ENCODE data around the gene EML1.

EML1 gene

GRCh38 chr14:99768381-99768780 is 24.8 kb upstream of the EML1 start:
- TF ChIP-seq CTCF (IDR thresholded peaks at IDR 0.05) (no peak), ZFX (IDR thresholded peaks at IDR 0.05; ENCODE audit: borderline replicate concordance) (no peak)
- no peak overlapping the region for H3K27ac ChIP-seq

GRCh38 chr14:99769123-99769522 is 24.1 kb upstream of the EML1 start:
- TF ChIP-seq CTCF (IDR thresholded peaks at IDR 0.05), result no peak
- no peak for TF ChIP-seq ZFX (IDR thresholded peaks at IDR 0.05; ENCODE audit: borderline replicate concordance)
- H3K27ac ChIP-seq, result no peak overlapping the region

- H3K27ac ChIP-seq, result no peak overlapping the region
- no peak for TF ChIP-seq CTCF (IDR thresholded peaks at IDR 0.05)
Measured at GRCh38 chr14:99769799-99770198, 23.4 kb upstream of the EML1 start.

- H3K27ac ChIP-seq, result no peak overlapping the region
- TF ChIP-seq CTCF (IDR thresholded peaks at IDR 0.05) (no peak), ZFX (IDR thresholded peaks at IDR 0.05; ENCODE audit: borderline replicate concordance) (no peak)
Measured at GRCh38 chr14:99772371-99773283, 20.6 kb upstream of the EML1 start.

GRCh38 chr14:99773521-99774497 is 19.4 kb upstream of the EML1 start:
- TF ChIP-seq ZFX (IDR thresholded peaks at IDR 0.05; ENCODE audit: borderline replicate concordance), result no peak
- no peak for TF ChIP-seq CTCF (IDR thresholded peaks at IDR 0.05)
- no peak overlapping the region for H3K27ac ChIP-seq

GRCh38 chr14:99774556-99775307 is 18.5 kb upstream of the EML1 start:
- TF ChIP-seq ZFX (IDR thresholded peaks at IDR 0.05; ENCODE audit: borderline replicate concordance) (no peak), CTCF (IDR thresholded peaks at IDR 0.05) (no peak)
- H3K27ac ChIP-seq, result no peak overlapping the region

Data from 22Rv1 (cell line).